Endothelial cell of umbilical vein (primary cell): ENCODE data around the gene MAP3K15. TPM values are rescaled to one million over a fixed set of nuclear protein-coding genes. Genes with fewer than 3 reads are reported as not detected.

Experiments
- BruUV-seq: library from RNA; stranded (reverse); fragments of 400-500 nt; replicated peaks from 2 replicates; lab custom pipeline; 2021; lab: Mats Ljungman, UMichigan
- CTCF ChIA-PET: fragments of 300-600, 350-600 bp; sonication (Branson Sonifier 250); formaldehyde crosslinking; loops from one replicate; lab custom pipeline; 2021; ENCODE audit warnings: antibody characterized with exemption, inconsistent platforms; lab: Charles Lee
- POLR2A ChIA-PET: fragments of 300-600, 350-600 bp; sonication (Branson Sonifier 250); formaldehyde crosslinking; loops from one replicate; lab custom pipeline; 2021; ENCODE audit warnings: antibody characterized with exemption, inconsistent platforms; lab: Charles Lee
- DNase-seq: peaks from one replicate; pipeline ENCODE4 v3.0.0-alpha.2; 2011; ENCODE audit warnings: low read depth, low spot score
- FAIRE-seq: peaks from 2 replicates; lab custom pipeline; 2011; peaks lifted over from hg19 to GRCh38; lab: Jason Lieb, UNC
- H2AFZ ChIP-seq: 2 replicates; pipeline ENCODE4 v1.6.0; 2012; ENCODE audit warnings: low read depth, low read length, control low read depth, inconsistent platforms
- H3K27ac ChIP-seq: 2 replicates; pipeline ENCODE4 v1.5.1; 2011; ENCODE audit warnings: low read depth, mild to moderate bottlenecking, control low read depth, low read length, moderate library complexity; ENCODE audit not compliant: insufficient read depth
- H3K27me3 ChIP-seq, 2 experiments: 2 replicates each; pipeline versions ENCODE4 v1.6.0 to v1.6.1; 2011; ENCODE audit warnings: low read length in 2 of 2, mixed read lengths in 1 of 2; ENCODE audit not compliant: control insufficient read depth in 2 of 2, insufficient read depth in 2 of 2
- H3K36me3 ChIP-seq, 2 experiments: 2 replicates in 1 of 2; 3 replicates in 1 of 2; pipeline ENCODE4 v1.5.1; 2011; ENCODE audit warnings: low read length in 2 of 2, mild to moderate bottlenecking in 1 of 2, moderate library complexity in 1 of 2; ENCODE audit not compliant: control insufficient read depth in 2 of 2, insufficient read depth in 2 of 2; ENCODE audit errors: extremely low read depth in 1 of 2
- H3K4me1 ChIP-seq: 3 replicates; pipeline ENCODE4 v1.5.1; 2011; ENCODE audit warnings: mild to moderate bottlenecking, low read length; ENCODE audit not compliant: control insufficient read depth, insufficient read depth; ENCODE audit errors: extremely low read depth
- H3K4me2 ChIP-seq: 2 replicates; pipeline ENCODE4 v1.6.1; 2011; ENCODE audit warnings: low read length, control low read depth, mixed read lengths; ENCODE audit not compliant: insufficient read depth
- H3K4me3 ChIP-seq, 3 experiments: fragments of 200-600 bp in 1 of 3; sonication (generic), shearing (Covaris generic) in 1 of 3; replicated peaks in 1 of 3; 2 replicates each; pipeline ENCODE4 v1.5.1; 2011 to 2016; ENCODE audit warnings: control low read depth in 3 of 3, low read length in 3 of 3, mild to moderate bottlenecking in 2 of 3, inconsistent platforms in 1 of 3, low read depth in 1 of 3, moderate library complexity in 1 of 3; ENCODE audit not compliant: insufficient read depth in 1 of 3
- H3K79me2 ChIP-seq: 2 replicates; pipeline ENCODE4 v1.6.0; 2012; ENCODE audit warnings: low read length, inconsistent platforms; ENCODE audit not compliant: control insufficient read depth, insufficient read depth
- H3K9ac ChIP-seq: replicated peaks from 2 replicates; pipeline ENCODE3; 2011; ENCODE audit warnings: low read length, control low read depth; ENCODE audit not compliant: insufficient read depth; ENCODE audit errors: extremely low read depth
- H3K9me1 ChIP-seq: replicated peaks from 3 replicates; pipeline ENCODE4 v1.6.0; 2011; ENCODE audit warnings: mild to moderate bottlenecking, low read length; ENCODE audit not compliant: control insufficient read depth, insufficient read depth; ENCODE audit errors: extremely low read depth
- H3K9me3 ChIP-seq: replicated peaks from 2 replicates; pipeline ENCODE4 v1.5.1; 2012; ENCODE audit warnings: low read length, inconsistent platforms; ENCODE audit not compliant: control insufficient read depth, insufficient read depth
- H4K20me1 ChIP-seq: replicated peaks from 2 replicates; pipeline ENCODE3; 2011; ENCODE audit warnings: mild to moderate bottlenecking, low read length; ENCODE audit not compliant: control insufficient read depth, insufficient read depth; ENCODE audit errors: extremely low read depth
- CTCF ChIP-seq, 2 donors: IDR thresholded peaks; 1 replicate in 1 of 2; 2 replicates in 1 of 2; pipeline ENCODE4 v1.5.1; 2011; ENCODE audit warnings: low read length in 2 of 2, mild to moderate bottlenecking in 2 of 2, moderate library complexity in 2 of 2, control low read depth in 1 of 2, inconsistent platforms in 1 of 2, low read depth in 1 of 2; ENCODE audit not compliant: insufficient read depth in 1 of 2; ENCODE audit errors: extremely low read depth in 1 of 2
- EZH2 ChIP-seq: IDR thresholded peaks from 2 replicates; pipeline ENCODE4 v1.6.1; 2012; ENCODE audit warnings: borderline replicate concordance, low read depth, mild to moderate bottlenecking, moderate library complexity, low read length, inconsistent platforms; ENCODE audit not compliant: severe bottlenecking
- FOS ChIP-seq: IDR thresholded peaks from 2 replicates; pipeline ENCODE4 v1.6.1; 2011; ENCODE audit warnings: mild to moderate bottlenecking, low read length, moderate library complexity, borderline replicate concordance; ENCODE audit not compliant: insufficient read depth
- GATA2 ChIP-seq: IDR thresholded peaks from 2 replicates; pipeline ENCODE4 v1.7.0; 2011; ENCODE audit warnings: low read depth, mild to moderate bottlenecking, moderate library complexity, mixed read lengths, low read length; ENCODE audit not compliant: insufficient read length, insufficient read depth
- JUN ChIP-seq: IDR thresholded peaks from 2 replicates; pipeline ENCODE4 v1.6.1; 2011; ENCODE audit warnings: borderline replicate concordance, low read depth; ENCODE audit not compliant: insufficient read length, insufficient read depth
- MAX ChIP-seq: IDR thresholded peaks from 2 replicates; pipeline ENCODE4 v1.6.1; 2011; ENCODE audit not compliant: insufficient read depth, insufficient read length
- MYC ChIP-seq: IDR thresholded peaks from one replicate; pipeline ENCODE4 v1.6.1; 2011; ENCODE audit warnings: mild to moderate bottlenecking, low read depth, low read length
- POLR2A ChIP-seq: IDR thresholded peaks from 2 replicates; pipeline ENCODE4 v1.6.1; 2012; ENCODE audit warnings: low read depth, mild to moderate bottlenecking, control low read depth, low read length
- POLR2AphosphoS5 ChIP-seq: IDR thresholded peaks from 2 replicates; pipeline ENCODE4 v1.6.1; 2012; ENCODE audit warnings: low read depth, mild to moderate bottlenecking, control low read depth, low read length, moderate library complexity; ENCODE audit not compliant: insufficient read depth
- dilution Hi-C: fragments of 300-500 bp; cut with MboI; formaldehyde crosslinking; loops from one replicate; pipeline ENCODE4 v1.15.0; 2019; ENCODE audit warnings: low sequenced_read_pairs; ENCODE audit not compliant: extremely low pct_ligation_motif_present
- intact Hi-C: fragments of 100-400 bp; cut with micrococcal nuclease; formaldehyde crosslinking; loops from one replicate; pipeline ENCODE4 v1.10.0; 2022
- polyA plus RNA-seq, 4 experiments: library from polyadenylated mRNA; depleted of rRNA in 3 of 4; stranded (reverse) in 3 of 4; unstranded in 1 of 4; fragments of >200 nt; gene quantifications; 2 replicates each; pipeline versions ENCODE4 v1.2.1 to v1.2.3, GENCODE V29; 2011 to 2012; ENCODE audit warnings: missing spikeins in 1 of 4
- total RNA-seq: library from RNA; stranded (reverse); gene quantifications from 2 replicates; pipeline ENCODE4 v1.2.3, GENCODE V29; 2021

Gene MAP3K15
- total and polyA plus RNA-seq, 2 donors (not counting 3 experiments of a cell fraction or from before 2014, with no cell fraction given), result 0.01 to 0.09 TPM

- POLR2A ChIA-PET, result no interaction called here
- FAIRE-seq, result no peak
- CTCF ChIA-PET, result no interaction called here
Observed at GRCh38 chrX:19410259-19410658, 105.0 kb downstream of the MAP3K15 start.

More at GRCh38 chrX:19410259-19410658, 105.0 kb downstream of the MAP3K15 start:
- TF ChIP-seq POLR2A (no peak), POLR2AphosphoS5 (no peak), EZH2 (no peak), FOS (no peak), MYC (no peak), CTCF (IDR thresholded peaks at IDR 0.05; ENCODE audit: extremely low read depth in 1 of 2, insufficient read depth in 1 of 2, low read depth in 1 of 2, low read length in 2 of 2) (no peak), JUN (no peak), GATA2 (no peak), MAX (no peak)
- Histone ChIP-seq H3K4me1 (no peaks in the 10 kb centered on the region), H3K27ac (no peak overlapping the region), H3K4me2 (no peak overlapping the region), H3K4me3 (no peak overlapping the region), H3K9me1 (no peaks in the 10 kb centered on the region), H3K36me3 (no peaks in the 10 kb centered on the region), H3K27me3 (no peaks in the 10 kb centered on the region), H3K9ac (no peak overlapping the region), H3K9me3 (no peaks in the 10 kb centered on the region), H2AFZ (no peak overlapping the region), H4K20me1 (no peaks in the 10 kb centered on the region), H3K79me2 (no peaks in the 10 kb centered on the region)
- intact Hi-C loops (no loop called here), dilution Hi-C loops (no loop called here)
- no peak for DNase-seq
- BruUV-seq, result no TSS peak
